ENCODE data around the gene SLC29A3. TPM values are rescaled to one million over a fixed set of nuclear protein-coding genes. Genes with fewer than 3 reads are reported as not detected.

Gene SLC29A3
- total RNA-seq, 1 experiment from 2014 or later: 3.4 TPM

DNA sequence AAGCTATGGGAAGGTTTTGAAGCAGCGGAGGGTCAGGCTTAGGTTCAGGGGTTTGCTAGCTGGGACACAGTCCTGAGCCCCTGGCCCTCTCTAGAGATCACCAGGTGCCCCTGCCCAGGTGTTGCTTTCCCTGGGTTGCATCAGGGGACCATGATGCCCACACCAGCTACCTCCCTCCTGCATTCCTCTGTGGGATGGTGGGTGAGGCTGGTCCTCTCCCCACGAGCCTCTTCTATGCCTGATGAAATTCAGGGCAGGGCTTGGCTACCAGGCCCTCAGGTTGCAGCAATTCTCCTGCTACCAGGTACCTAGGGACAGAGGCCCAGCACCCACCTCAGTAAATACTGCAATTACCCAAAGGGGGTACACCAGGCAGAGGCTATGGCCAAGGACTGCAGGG lies 10.8 kb upstream of the SLC29A3 start:
- H3K9me3 ChIP-seq (ENCODE audit: low read length): no peaks in the 10 kb centered on the region; the same call in 1 of the 2 replicates
- no peaks in the 10 kb centered on the region for H3K36me3 ChIP-seq (ENCODE audit: insufficient read depth, low read length)
- 0 out of 2 replicates have a peak, but pooled peaks cover 6% of the 10 kb centered on the region for H4K20me1 ChIP-seq (ENCODE audit: insufficient read depth, low read depth, low read length)
- H3K9me2 ChIP-seq (replicated peaks; ENCODE audit: insufficient read depth, low read length): no peaks in the 10 kb centered on the region
- H3K4me3 ChIP-seq (ENCODE audit: low read length): no peak overlapping the region
- no peaks in the 10 kb centered on the region for H3K4me1 ChIP-seq (ENCODE audit: low read length)
- no peak overlapping the region for H2AFZ ChIP-seq (ENCODE audit: low read length)
- no peak overlapping the region for H3K9ac ChIP-seq (ENCODE audit: low read length)
- H3K27me3 ChIP-seq (ENCODE audit: low read length): 0 out of 2 replicates have a peak, but pooled peaks cover 5% of the 10 kb centered on the region
- DNase-seq: no peak
- H3K79me2 ChIP-seq (ENCODE audit: low read length): no peaks in the 10 kb centered on the region
- no peak overlapping the region for H3K4me2 ChIP-seq (ENCODE audit: low read depth, low read length, poor library complexity, severe bottlenecking)
- H3K27ac ChIP-seq (ENCODE audit: low read length): no peak overlapping the region

DNA sequence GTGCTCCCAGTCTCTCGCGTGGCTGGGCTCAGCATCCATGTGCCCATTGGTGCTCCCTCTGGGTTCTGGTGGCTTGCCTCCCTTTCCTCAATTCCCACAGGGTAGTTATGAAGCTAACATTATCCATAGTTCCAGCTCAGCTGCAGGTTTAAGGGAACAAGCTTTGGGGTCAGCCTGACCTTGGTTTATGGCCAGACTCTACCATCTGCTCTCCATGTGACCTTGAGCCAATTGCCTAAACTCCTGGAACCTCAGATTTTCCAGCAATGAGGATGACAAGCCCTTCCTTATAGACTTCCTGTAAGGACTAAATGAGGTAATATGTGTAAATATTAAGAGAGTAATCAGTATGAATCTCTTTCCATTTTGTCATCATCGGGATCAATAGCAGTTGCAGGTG lies 10.1 kb upstream of the SLC29A3 start:
- Histone ChIP-seq H3K4me3 (ENCODE audit: low read length) (no peak overlapping the region), H3K27ac (ENCODE audit: low read length) (no peak overlapping the region), H4K20me1 (ENCODE audit: insufficient read depth, low read depth, low read length) (0 out of 2 replicates have a peak, but pooled peaks cover 6% of the 10 kb centered on the region), H3K4me1 (ENCODE audit: low read length) (no peaks in the 10 kb centered on the region), H3K36me3 (ENCODE audit: insufficient read depth, low read length) (no peaks in the 10 kb centered on the region), H3K9ac (ENCODE audit: low read length) (no peak overlapping the region), H3K4me2 (ENCODE audit: low read depth, low read length, poor library complexity, severe bottlenecking) (no peak overlapping the region), H3K79me2 (ENCODE audit: low read length) (no peaks in the 10 kb centered on the region), H2AFZ (ENCODE audit: low read length) (no peak overlapping the region), H3K9me2 (replicated peaks; ENCODE audit: insufficient read depth, low read length) (no peaks in the 10 kb centered on the region), H3K27me3 (ENCODE audit: low read length) (0 out of 2 replicates have a peak, but pooled peaks cover 5% of the 10 kb centered on the region), H3K9me3 (ENCODE audit: low read length) (no peaks in the 10 kb centered on the region; the same call in 1 of the 2 replicates)
- DNase-seq: no peak

DNA sequence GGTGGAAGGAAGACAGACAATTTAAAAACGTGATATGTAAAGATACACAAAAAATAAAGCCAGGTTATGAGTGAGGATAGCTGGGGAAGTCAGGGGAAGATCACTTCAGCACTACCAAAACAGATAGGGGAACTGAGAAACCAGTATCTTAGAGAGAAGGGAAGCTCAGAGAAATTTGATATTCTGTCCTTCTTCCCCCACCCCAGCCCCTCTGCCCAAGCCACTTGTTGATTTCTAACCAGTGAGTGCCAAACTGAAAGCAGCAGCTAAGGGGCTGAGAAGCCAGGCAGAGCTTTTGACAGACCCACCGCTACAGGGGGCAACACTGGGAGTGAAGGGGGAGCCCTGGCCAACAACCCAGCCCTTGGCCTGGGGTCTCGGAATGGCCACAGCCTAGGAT lies 9.1 kb upstream of the SLC29A3 start:
- Histone ChIP-seq H3K27me3 (ENCODE audit: low read length) (0 out of 2 replicates have a peak, but pooled peaks cover 5% of the 10 kb centered on the region), H3K4me3 (ENCODE audit: low read length) (no peak overlapping the region), H3K9ac (ENCODE audit: low read length) (no peak overlapping the region), H3K9me3 (ENCODE audit: low read length) (no peaks in the 10 kb centered on the region; the same call in 1 of the 2 replicates), H4K20me1 (ENCODE audit: insufficient read depth, low read depth, low read length) (0 out of 2 replicates have a peak, but pooled peaks cover 6% of the 10 kb centered on the region), H3K36me3 (ENCODE audit: insufficient read depth, low read length) (no peaks in the 10 kb centered on the region), H3K9me2 (replicated peaks; ENCODE audit: insufficient read depth, low read length) (no peaks in the 10 kb centered on the region), H3K79me2 (ENCODE audit: low read length) (no peaks in the 10 kb centered on the region), H2AFZ (ENCODE audit: low read length) (no peak overlapping the region), H3K4me1 (ENCODE audit: low read length) (no peaks in the 10 kb centered on the region; the same call in 1 of the 2 replicates), H3K4me2 (ENCODE audit: low read depth, low read length, poor library complexity, severe bottlenecking) (no peak overlapping the region), H3K27ac (ENCODE audit: low read length) (no peak overlapping the region)
- DNase-seq: no peak

DNA sequence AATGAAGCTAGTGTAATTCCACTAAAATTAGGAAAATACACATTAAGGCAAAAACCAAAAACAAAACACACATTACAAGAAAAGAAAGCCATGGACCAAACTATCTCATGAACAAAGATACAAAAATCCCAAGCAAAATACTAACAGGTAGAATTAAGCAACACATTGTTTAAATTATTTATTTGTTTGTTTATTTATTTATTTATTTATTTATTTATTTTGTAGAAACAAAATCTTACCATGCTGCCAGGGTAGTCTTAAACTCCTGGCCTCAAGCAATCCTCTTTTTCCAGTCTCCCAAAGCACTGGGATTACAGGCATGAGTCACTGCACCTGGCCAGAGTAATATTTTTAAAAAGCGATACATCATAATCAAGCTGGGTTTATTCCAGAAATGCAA lies 6.8 kb upstream of the SLC29A3 start:
- H3K9ac ChIP-seq (ENCODE audit: low read length): no peak overlapping the region

DNA sequence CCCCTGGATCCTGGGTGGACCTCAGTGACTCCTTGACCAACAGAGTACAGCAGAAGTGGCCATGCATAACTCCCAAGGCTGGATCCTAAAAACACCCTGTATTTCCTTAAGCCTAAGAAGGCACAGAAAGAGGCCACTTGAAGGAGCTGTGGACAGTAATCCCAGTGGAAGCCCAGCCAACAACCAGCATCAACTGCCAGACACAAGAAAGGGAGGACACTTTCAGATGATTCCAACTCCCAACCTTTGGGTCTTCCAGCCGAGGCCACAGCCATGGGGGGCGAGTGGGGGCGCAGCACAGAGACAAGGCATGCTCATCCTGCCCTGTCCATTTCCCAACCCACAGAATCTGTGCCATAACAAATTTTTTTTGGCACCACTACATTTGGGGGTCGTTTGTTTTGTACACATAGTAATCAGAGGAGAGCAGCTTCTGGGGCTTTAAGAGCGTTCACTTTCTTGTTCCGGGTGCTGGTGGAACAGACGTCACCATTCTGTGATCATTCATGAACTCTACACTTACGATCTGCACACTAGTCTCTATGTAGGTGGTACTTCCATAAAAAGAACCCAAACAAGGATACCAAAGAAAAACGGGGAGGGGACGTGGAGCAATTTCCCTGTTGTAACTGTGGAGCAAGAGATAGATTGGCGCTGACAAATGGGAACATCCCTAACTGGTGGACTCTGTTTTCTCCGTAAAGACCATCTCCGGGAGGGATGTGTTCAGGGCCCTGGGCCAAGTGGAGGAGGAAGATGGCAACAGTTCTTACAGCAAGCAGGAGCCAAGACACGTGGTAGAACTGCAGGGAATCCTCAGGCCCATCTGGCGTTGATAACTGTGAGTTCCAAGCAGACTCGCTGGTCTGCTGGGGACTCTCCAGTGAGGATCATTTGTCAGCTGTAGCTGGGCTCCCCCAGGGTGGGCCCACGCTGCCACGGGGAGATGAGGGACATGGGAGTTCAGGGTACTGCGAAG lies 6.0 kb upstream of the SLC29A3 start:
- Histone ChIP-seq H4K20me1 (ENCODE audit: insufficient read depth, low read depth, low read length) (peaks cover 3% of the 10 kb centered on the region; the same call in 1 of the 2 replicates), H3K9me2 (replicated peaks; ENCODE audit: insufficient read depth, low read length) (no peaks in the 10 kb centered on the region), H3K9ac (ENCODE audit: low read length) (no peak overlapping the region), H3K4me3 (ENCODE audit: low read length) (no peak overlapping the region), H3K9me3 (ENCODE audit: low read length) (no peaks in the 10 kb centered on the region; the same call in 1 of the 2 replicates), H3K36me3 (ENCODE audit: insufficient read depth, low read length) (no peaks in the 10 kb centered on the region), H2AFZ (ENCODE audit: low read length) (no peak overlapping the region), H3K4me1 (ENCODE audit: low read length) (no peaks in the 10 kb centered on the region; the same call in 1 of the 2 replicates), H3K27ac (ENCODE audit: low read length) (no peak overlapping the region), H3K79me2 (ENCODE audit: low read length) (no peaks in the 10 kb centered on the region), H3K4me2 (ENCODE audit: low read depth, low read length, poor library complexity, severe bottlenecking) (no peak overlapping the region), H3K27me3 (ENCODE audit: low read length) (0 out of 2 replicates have a peak, but pooled peaks cover 5% of the 10 kb centered on the region)
- no peak for DNase-seq

More for the DNA sequence above, 6.8 kb upstream of the SLC29A3 start:
- H3K27ac ChIP-seq (ENCODE audit: low read length): no peak overlapping the region
- no peaks in the 10 kb centered on the region for H3K79me2 ChIP-seq (ENCODE audit: low read length)
- H3K4me2 ChIP-seq (ENCODE audit: low read depth, low read length, poor library complexity, severe bottlenecking): no peak overlapping the region
- no peak for DNase-seq
- H3K36me3 ChIP-seq (ENCODE audit: insufficient read depth, low read length): no peaks in the 10 kb centered on the region
- no peak overlapping the region for H2AFZ ChIP-seq (ENCODE audit: low read length)
- no peaks in the 10 kb centered on the region for H3K9me2 ChIP-seq (replicated peaks; ENCODE audit: insufficient read depth, low read length)
- H3K9me3 ChIP-seq (ENCODE audit: low read length): no peaks in the 10 kb centered on the region; the same call in 1 of the 2 replicates
- 0 out of 2 replicates have a peak, but pooled peaks cover 5% of the 10 kb centered on the region for H3K27me3 ChIP-seq (ENCODE audit: low read length)
- H3K4me1 ChIP-seq (ENCODE audit: low read length): no peaks in the 10 kb centered on the region; the same call in 1 of the 2 replicates
- no peak overlapping the region for H3K4me3 ChIP-seq (ENCODE audit: low read length)
- H4K20me1 ChIP-seq (ENCODE audit: insufficient read depth, low read depth, low read length): peaks cover 4% of the 10 kb centered on the region; the same call in 1 of the 2 replicates

DNA sequence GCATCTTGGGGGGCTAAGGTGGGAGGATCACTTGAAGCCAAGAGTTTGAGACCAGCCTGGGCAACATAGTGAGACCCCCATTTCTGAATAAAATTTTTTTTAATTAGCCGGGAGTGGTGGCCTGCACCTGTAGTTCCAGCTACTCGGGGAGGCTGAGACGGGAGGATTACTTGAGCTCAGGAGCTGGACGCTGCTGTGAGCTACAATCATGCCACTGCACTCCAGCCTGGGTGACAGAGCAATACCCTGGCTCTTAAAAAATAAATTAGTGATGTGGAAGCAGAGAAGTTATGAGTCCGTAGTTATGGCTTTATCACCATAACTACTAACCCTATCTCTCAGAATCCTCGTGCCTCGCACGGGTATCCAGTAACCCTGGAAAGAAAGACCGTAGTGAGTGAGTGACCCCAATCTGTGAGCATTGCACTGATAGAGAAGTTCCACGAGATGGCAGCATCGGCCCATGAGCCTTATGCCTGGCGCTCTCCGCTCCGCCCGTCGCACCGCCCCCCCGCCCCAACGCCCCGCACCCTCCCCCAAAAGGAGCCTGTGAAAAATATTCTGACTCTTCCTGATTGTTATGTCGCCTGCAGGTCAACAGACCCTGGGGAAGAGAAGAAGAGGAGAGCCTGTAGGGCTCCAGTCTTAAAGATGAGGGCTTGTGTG lies 4.9 kb upstream of the SLC29A3 start:
- H2AFZ ChIP-seq (ENCODE audit: low read length): no peak overlapping the region
- H3K27me3 ChIP-seq (ENCODE audit: low read length): 0 out of 2 replicates have a peak, but pooled peaks cover 5% of the 10 kb centered on the region
- H3K9me3 ChIP-seq (ENCODE audit: low read length): no peaks in the 10 kb centered on the region; the same call in 1 of the 2 replicates
- no peaks in the 10 kb centered on the region for H3K79me2 ChIP-seq (ENCODE audit: low read length)
- H3K9me2 ChIP-seq (replicated peaks; ENCODE audit: insufficient read depth, low read length): no peaks in the 10 kb centered on the region
- peak; percentile 80 for DNase-seq
- peaks cover 3% of the 10 kb centered on the region; the same call in 1 of the 2 replicates for H4K20me1 ChIP-seq (ENCODE audit: insufficient read depth, low read depth, low read length)
- H3K4me1 ChIP-seq (ENCODE audit: low read length): no peaks in the 10 kb centered on the region; the same call in 1 of the 2 replicates
- no peak overlapping the region for H3K27ac ChIP-seq (ENCODE audit: low read length)
- no peak overlapping the region for H3K4me3 ChIP-seq (ENCODE audit: low read length)
- no peak overlapping the region for H3K4me2 ChIP-seq (ENCODE audit: low read depth, low read length, poor library complexity, severe bottlenecking)
- no peak overlapping the region for H3K9ac ChIP-seq (ENCODE audit: low read length)
- H3K36me3 ChIP-seq (ENCODE audit: insufficient read depth, low read length): no peaks in the 10 kb centered on the region

DNA sequence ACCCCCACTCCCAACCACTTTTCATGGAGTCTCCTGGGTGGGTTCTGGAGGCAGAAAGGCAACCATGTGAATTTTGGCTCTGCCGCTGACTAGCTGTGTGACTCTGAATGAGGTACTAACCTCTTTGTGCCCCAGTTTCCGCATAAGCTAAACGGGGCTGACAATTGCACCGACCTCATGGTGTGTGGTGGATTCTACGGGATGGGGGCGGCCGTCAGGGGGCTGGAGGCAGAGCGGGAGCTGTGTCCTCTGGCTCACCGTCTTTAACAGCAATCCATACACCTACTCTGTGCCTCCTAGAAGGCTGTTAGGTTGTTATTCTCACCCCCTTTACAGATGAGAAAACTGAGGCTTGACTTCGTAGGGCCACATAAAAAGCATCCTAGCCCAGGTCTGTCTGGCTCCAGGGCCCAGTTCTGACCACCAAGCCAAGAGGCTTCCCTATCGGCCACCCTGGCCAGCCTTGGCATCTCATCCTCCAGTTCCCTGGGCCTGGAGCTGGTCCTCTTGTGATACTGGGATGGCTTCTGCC lies 4.3 kb upstream of the SLC29A3 start:
- Histone ChIP-seq H3K27me3 (ENCODE audit: low read length) (0 out of 2 replicates have a peak, but pooled peaks cover 5% of the 10 kb centered on the region), H3K9me2 (replicated peaks; ENCODE audit: insufficient read depth, low read length) (no peaks in the 10 kb centered on the region), H3K79me2 (ENCODE audit: low read length) (no peaks in the 10 kb centered on the region), H3K27ac (ENCODE audit: low read length) (no peak overlapping the region), H3K9ac (ENCODE audit: low read length) (no peak overlapping the region), H4K20me1 (ENCODE audit: insufficient read depth, low read depth, low read length) (peaks cover 3% of the 10 kb centered on the region; the same call in 1 of the 2 replicates), H3K36me3 (ENCODE audit: insufficient read depth, low read length) (no peaks in the 10 kb centered on the region), H3K9me3 (ENCODE audit: low read length) (no peaks in the 10 kb centered on the region; the same call in 1 of the 2 replicates), H3K4me1 (ENCODE audit: low read length) (peaks cover 2% of the 10 kb centered on the region), H3K4me3 (ENCODE audit: low read length) (no peak overlapping the region), H3K4me2 (ENCODE audit: low read depth, low read length, poor library complexity, severe bottlenecking) (no peak overlapping the region), H2AFZ (ENCODE audit: low read length) (no peak overlapping the region)
- DNase-seq: no peak
